SK-N-SH treated with all-trans-retinoic acid at 6 μM for 48 hours (cell line): ENCODE measurements around the gene GAK.

Experiments
- ARNTL ChIP-seq: fragments of 450-650 bp; formaldehyde crosslinking; IDR thresholded peaks from 2 replicates; pipeline ENCODE4 v1.5.0; 2020; ENCODE audit warnings: low read depth, mild to moderate bottlenecking, moderate library complexity, borderline replicate concordance
- BACH2 ChIP-seq: fragments of 250-450 bp; sonication (Bioruptor Pico); IDR thresholded peaks from 2 replicates; pipeline ENCODE4 v1.9.0; 2021; ENCODE audit warnings: mild to moderate bottlenecking, borderline replicate concordance
- CREB5 ChIP-seq: fragments of 250-450 bp; sonication (Bioruptor Pico); IDR thresholded peaks from 2 replicates; pipeline ENCODE4 v1.5.1; 2020; ENCODE audit warnings: low read depth, mild to moderate bottlenecking, moderate library complexity
- GLIS3 ChIP-seq: fragments of 250-450 bp; sonication (Bioruptor Pico); IDR thresholded peaks from 2 replicates; pipeline ENCODE4 v1.5.0; 2020; ENCODE audit warnings: mild to moderate bottlenecking, moderate library complexity
- ISL1 ChIP-seq: fragments of 250-450 bp; sonication (Bioruptor Pico); IDR thresholded peaks from 2 replicates; pipeline ENCODE4 v2.1.2; 2022; ENCODE audit warnings: mild to moderate bottlenecking, moderate library complexity
- OSR1 ChIP-seq: fragments of 250-450 bp; sonication (Bioruptor Pico); IDR thresholded peaks from 2 replicates; pipeline ENCODE4 v1.8.0; 2022; ENCODE audit warnings: moderate library complexity, mild to moderate bottlenecking, inconsistent platforms
- PATZ1 ChIP-seq: fragments of 250-450 bp; sonication (Bioruptor Pico); IDR thresholded peaks from 2 replicates; pipeline ENCODE4 v1.8.0; 2020; ENCODE audit warnings: mild to moderate bottlenecking, moderate library complexity, borderline replicate concordance
- PPARA ChIP-seq: fragments of 250-450 bp; sonication (Bioruptor Pico); IDR thresholded peaks from 2 replicates; pipeline ENCODE4 v1.5.0; 2020; ENCODE audit warnings: mild to moderate bottlenecking, borderline replicate concordance
- RARB ChIP-seq: fragments of 250-450 bp; sonication (Bioruptor Pico); IDR thresholded peaks from 2 replicates; pipeline ENCODE4 v1.8.0; 2021; ENCODE audit warnings: mild to moderate bottlenecking, moderate library complexity
- SNAI2 ChIP-seq: fragments of 250-450 bp; sonication (Bioruptor Pico); IDR thresholded peaks from 2 replicates; pipeline ENCODE4 v1.5.0; 2020; ENCODE audit warnings: mild to moderate bottlenecking, moderate library complexity
- TCF4 ChIP-seq: fragments of 250-450 bp; sonication (Bioruptor Pico); IDR thresholded peaks from 2 replicates; pipeline ENCODE4 v1.8.0; 2021; ENCODE audit warnings: mild to moderate bottlenecking, moderate library complexity, borderline replicate concordance
- ZFP3 ChIP-seq: fragments of 250-450 bp; sonication (Bioruptor Pico); IDR thresholded peaks from 2 replicates; pipeline ENCODE4 v1.5.0; 2020; ENCODE audit warnings: mild to moderate bottlenecking, moderate library complexity
- ZNF70 ChIP-seq: fragments of 450-650 bp; formaldehyde crosslinking; IDR thresholded peaks from 2 replicates; pipeline ENCODE4 v1.5.0; 2020; ENCODE audit warnings: mild to moderate bottlenecking, moderate library complexity
- TF ChIP-seq, protein P1 (sequence below): fragments of 250-450 bp; sonication (Bioruptor Pico); IDR thresholded peaks from 2 replicates; pipeline ENCODE4 v1.5.1; 2021; ENCODE audit warnings: mild to moderate bottlenecking, moderate library complexity

DNA sequence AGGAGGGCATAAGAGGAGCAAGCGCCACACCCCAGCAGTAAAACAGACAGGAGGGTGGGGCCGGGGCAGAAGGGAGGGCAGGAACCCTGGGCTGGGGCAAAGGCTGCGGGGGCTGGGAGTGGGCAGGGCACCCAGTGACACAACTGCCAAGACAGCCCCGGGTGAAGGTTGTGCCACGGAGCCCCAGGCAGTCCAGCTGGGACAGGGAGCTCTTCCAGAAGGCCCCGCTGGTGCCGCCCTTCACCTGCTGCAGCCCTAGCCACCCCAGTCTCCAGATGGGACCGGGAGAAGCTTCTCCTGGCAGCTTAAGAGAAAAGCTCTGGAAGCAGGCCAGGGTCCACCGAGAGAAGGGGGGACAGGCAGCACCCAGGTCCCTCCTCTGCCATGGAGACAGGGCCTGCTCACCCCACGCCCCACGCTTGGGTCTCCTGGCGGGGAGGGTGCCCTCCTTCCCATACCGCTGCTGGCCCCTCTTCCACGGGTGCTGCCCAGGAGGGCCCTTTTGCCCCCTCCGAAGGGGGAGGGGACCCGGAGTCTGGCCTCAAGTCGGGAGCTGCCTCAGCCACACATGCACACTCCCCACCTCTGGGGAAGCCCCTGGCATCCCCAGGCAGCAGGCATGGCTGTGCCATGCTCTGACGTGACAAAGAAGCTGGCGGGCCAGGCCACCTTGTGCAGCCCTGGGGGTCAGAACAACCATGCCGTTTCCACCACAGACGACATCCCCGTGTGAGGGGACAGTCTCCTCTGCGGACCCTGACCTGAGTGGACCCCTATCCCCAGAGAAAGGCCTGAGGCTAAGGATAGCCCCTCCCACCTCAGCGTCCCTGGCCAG is 39.8 kb upstream of the GAK start:
- TF ChIP-seq SNAI2 (CRISPR knock-in tag) (no peak), BACH2 (CRISPR knock-in tag) (no peak), PATZ1 (CRISPR knock-in tag) (no peak), RARB (CRISPR knock-in tag) (no peak), PPARA (CRISPR knock-in tag) (no peak), CREB5 (CRISPR knock-in tag) (no peak), ZFP3 (no peak), GLIS3 (no peak), ISL1 (CRISPR knock-in tag) (no peak), ZNF70 (CRISPR knock-in tag) (no peak), TCF4 (CRISPR knock-in tag) (no peak), OSR1 (CRISPR knock-in tag) (no peak), ARNTL (CRISPR knock-in tag) (no peak)
- TF ChIP-seq, protein P1, sequence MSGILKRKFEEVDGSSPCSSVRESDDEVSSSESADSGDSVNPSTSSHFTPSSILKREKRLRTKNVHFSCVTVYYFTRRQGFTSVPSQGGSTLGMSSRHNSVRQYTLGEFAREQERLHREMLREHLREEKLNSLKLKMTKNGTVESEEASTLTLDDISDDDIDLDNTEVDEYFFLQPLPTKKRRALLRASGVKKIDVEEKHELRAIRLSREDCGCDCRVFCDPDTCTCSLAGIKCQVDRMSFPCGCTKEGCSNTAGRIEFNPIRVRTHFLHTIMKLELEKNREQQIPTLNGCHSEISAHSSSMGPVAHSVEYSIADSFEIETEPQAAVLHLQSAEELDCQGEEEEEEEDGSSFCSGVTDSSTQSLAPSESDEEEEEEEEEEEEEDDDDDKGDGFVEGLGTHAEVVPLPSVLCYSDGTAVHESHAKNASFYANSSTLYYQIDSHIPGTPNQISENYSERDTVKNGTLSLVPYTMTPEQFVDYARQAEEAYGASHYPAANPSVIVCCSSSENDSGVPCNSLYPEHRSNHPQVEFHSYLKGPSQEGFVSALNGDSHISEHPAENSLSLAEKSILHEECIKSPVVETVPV = no peak
